Astrocyte (in vitro differentiated cells and primary cell): ENCODE results near the gene TMCC1. TPM values are rescaled to one million over a fixed set of nuclear protein-coding genes. Genes with fewer than 3 reads are reported as not detected.

Experiments used
- DNase-seq: peaks from one replicate; pipeline ENCODE4 v3.0.0-alpha.2; 2010; ENCODE audit warnings: low read depth
- FAIRE-seq: peaks from 2 replicates; lab custom pipeline; 2011; peaks lifted over from hg19 to GRCh38; lab: Jason Lieb, UNC
- H2AFZ ChIP-seq: 2 replicates; pipeline ENCODE4 v1.6.0; 2012; ENCODE audit warnings: low read depth, low read length, inconsistent platforms
- H3K27ac ChIP-seq: 2 replicates; pipeline ENCODE4 v1.5.1; 2011; ENCODE audit warnings: low read depth, low read length, inconsistent platforms
- H3K27me3 ChIP-seq: 2 replicates; pipeline ENCODE4 v1.6.0; 2011; ENCODE audit warnings: low read length, inconsistent platforms; ENCODE audit not compliant: insufficient read depth
- H3K36me3 ChIP-seq: 2 replicates; pipeline ENCODE4 v1.5.1; 2011; ENCODE audit warnings: low read length, inconsistent platforms; ENCODE audit not compliant: insufficient read depth
- H3K4me1 ChIP-seq: 2 replicates; pipeline ENCODE4 v1.5.1; 2011; ENCODE audit warnings: low read length, inconsistent platforms; ENCODE audit not compliant: insufficient read depth
- H3K4me2 ChIP-seq: 2 replicates; pipeline ENCODE4 v1.6.0; 2012; ENCODE audit warnings: low read length, inconsistent platforms
- H3K4me3 ChIP-seq: 2 replicates; pipeline ENCODE4 v1.5.1; 2011; ENCODE audit warnings: low read depth, mild to moderate bottlenecking, low read length, inconsistent platforms; ENCODE audit not compliant: insufficient read depth
- H3K79me2 ChIP-seq: 2 replicates; pipeline ENCODE4 v1.6.0; 2012; ENCODE audit warnings: mild to moderate bottlenecking, low read length, inconsistent platforms; ENCODE audit not compliant: insufficient read depth
- H3K9ac ChIP-seq: 2 replicates; pipeline ENCODE4 v1.6.0; 2012; ENCODE audit warnings: mild to moderate bottlenecking, low read length, inconsistent platforms
- H3K9me3 ChIP-seq: 2 replicates; pipeline ENCODE4 v1.5.1; 2012; ENCODE audit warnings: low read depth, mild to moderate bottlenecking, low read length, inconsistent platforms; ENCODE audit not compliant: insufficient read depth
- H4K20me1 ChIP-seq: 2 replicates; pipeline ENCODE4 v1.6.0; 2012; ENCODE audit warnings: low read length, inconsistent platforms; ENCODE audit not compliant: insufficient read depth
- H3K27ac Mint-ChIP-seq: one replicate; pipeline ENCODE4 v1.8.0; 2021; ENCODE audit warnings: mild to moderate bottlenecking, mixed read lengths; ENCODE audit not compliant: unreplicated experiment
- H3K27me3 Mint-ChIP-seq: one replicate; pipeline ENCODE4 v1.8.0; 2021; ENCODE audit warnings: low read depth, mixed read lengths; ENCODE audit not compliant: unreplicated experiment
- H3K36me3 Mint-ChIP-seq: one replicate; pipeline ENCODE4 v1.8.0; 2021; ENCODE audit warnings: low read depth, mixed read lengths; ENCODE audit not compliant: unreplicated experiment
- H3K4me1 Mint-ChIP-seq: one replicate; pipeline ENCODE4 v1.8.0; 2021; ENCODE audit warnings: low read depth, mixed read lengths; ENCODE audit not compliant: unreplicated experiment
- H3K4me3 Mint-ChIP-seq: one replicate; pipeline ENCODE4 v1.8.0; 2021; ENCODE audit warnings: mild to moderate bottlenecking, moderate library complexity, mixed read lengths; ENCODE audit not compliant: unreplicated experiment
- H3K9me3 Mint-ChIP-seq: one replicate; pipeline ENCODE4 v1.8.0; 2021; ENCODE audit warnings: mild to moderate bottlenecking, mixed read lengths; ENCODE audit not compliant: unreplicated experiment
- EZH2 ChIP-seq: IDR thresholded peaks from 2 replicates; pipeline ENCODE4 v1.6.1; 2012; ENCODE audit warnings: mild to moderate bottlenecking, low read length, inconsistent platforms; ENCODE audit not compliant: insufficient read depth
- total RNA-seq: library from RNA; stranded (reverse); gene quantifications from 2 replicates; pipeline ENCODE4 v1.2.1, GENCODE V29; 2021
- TF ChIP-seq, protein P1 (sequence below): IDR thresholded peaks from 2 replicates; pipeline ENCODE4 v1.5.1; 2011; ENCODE audit warnings: low read depth, mild to moderate bottlenecking, inconsistent platforms, low read length, moderate library complexity; ENCODE audit not compliant: insufficient read depth

The TMCC1 gene
- total RNA-seq, 1 donor from 2014 or later, result 37.9 TPM

DNA sequence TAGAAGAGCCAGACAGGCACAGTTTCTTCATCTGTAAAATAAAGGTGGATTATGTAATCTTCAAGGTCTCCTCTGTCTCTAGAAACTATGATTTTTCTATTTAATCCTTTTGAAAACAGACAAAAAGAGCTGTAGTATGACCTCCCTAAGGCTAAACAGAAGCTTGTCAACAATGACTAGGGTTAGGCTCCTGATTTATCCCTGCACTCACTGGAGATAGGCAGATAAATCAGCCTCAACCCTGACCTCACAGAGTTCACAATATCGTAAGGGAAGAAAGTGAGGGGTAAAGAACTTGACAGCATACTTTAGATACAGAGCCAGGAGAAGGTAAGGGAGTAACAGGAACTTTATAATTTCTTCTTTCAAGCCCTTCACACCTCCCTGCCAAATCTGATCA lies 124.8 kb downstream of the TMCC1 start:
- H4K20me1 ChIP-seq, result peaks cover 6% of the 10 kb centered on the region
- no peak overlapping the region for H3K4me2 ChIP-seq
- Mint-ChIP-seq H3K27ac (no peak overlapping the region), H3K27me3 (no peaks in the 10 kb centered on the region), H3K9me3 (no peaks in the 10 kb centered on the region), H3K36me3 (no peaks in the 10 kb centered on the region), H3K4me3 (no peak overlapping the region), H3K4me1 (no peaks in the 10 kb centered on the region)
- no peak overlapping the region for H3K4me3 ChIP-seq
- TF ChIP-seq EZH2, result no peak
- TF ChIP-seq, protein P1, sequence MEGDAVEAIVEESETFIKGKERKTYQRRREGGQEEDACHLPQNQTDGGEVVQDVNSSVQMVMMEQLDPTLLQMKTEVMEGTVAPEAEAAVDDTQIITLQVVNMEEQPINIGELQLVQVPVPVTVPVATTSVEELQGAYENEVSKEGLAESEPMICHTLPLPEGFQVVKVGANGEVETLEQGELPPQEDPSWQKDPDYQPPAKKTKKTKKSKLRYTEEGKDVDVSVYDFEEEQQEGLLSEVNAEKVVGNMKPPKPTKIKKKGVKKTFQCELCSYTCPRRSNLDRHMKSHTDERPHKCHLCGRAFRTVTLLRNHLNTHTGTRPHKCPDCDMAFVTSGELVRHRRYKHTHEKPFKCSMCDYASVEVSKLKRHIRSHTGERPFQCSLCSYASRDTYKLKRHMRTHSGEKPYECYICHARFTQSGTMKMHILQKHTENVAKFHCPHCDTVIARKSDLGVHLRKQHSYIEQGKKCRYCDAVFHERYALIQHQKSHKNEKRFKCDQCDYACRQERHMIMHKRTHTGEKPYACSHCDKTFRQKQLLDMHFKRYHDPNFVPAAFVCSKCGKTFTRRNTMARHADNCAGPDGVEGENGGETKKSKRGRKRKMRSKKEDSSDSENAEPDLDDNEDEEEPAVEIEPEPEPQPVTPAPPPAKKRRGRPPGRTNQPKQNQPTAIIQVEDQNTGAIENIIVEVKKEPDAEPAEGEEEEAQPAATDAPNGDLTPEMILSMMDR, result no peak
- H2AFZ ChIP-seq, result no peak overlapping the region
- H3K4me1 ChIP-seq, result no peaks in the 10 kb centered on the region
- no peaks in the 10 kb centered on the region for H3K36me3 ChIP-seq
- DNase-seq (no peak), FAIRE-seq (no peak)
- peaks cover 8% of the 10 kb centered on the region for H3K79me2 ChIP-seq
- no peaks in the 10 kb centered on the region for H3K27me3 ChIP-seq
- no peak overlapping the region for H3K27ac ChIP-seq
- H3K9me3 ChIP-seq, result no peaks in the 10 kb centered on the region
- no peak overlapping the region for H3K9ac ChIP-seq

DNA sequence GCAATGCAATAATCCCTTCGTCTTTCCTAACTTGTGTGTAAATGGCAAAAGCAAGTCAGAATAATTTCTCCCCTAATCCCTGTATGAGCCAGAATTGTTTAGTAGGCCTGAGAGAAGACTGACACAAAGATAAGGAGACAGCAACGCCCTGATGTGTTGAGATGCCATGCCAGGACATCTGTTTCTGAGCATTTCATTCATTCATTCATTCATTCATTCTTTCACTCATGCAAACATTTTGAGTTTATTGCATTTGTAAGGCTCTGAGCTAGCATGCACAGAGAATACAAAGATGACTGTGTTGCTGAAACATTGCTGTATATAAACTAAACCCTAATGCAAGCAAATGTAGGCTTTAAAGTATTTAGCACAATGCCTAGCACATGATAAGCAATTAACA lies 127.4 kb downstream of the TMCC1 start:
- H3K27ac Mint-ChIP-seq, result no peak overlapping the region
- no peak overlapping the region for H3K4me2 ChIP-seq
- H3K4me1 Mint-ChIP-seq, result no peaks in the 10 kb centered on the region
- no peaks in the 10 kb centered on the region for H3K9me3 Mint-ChIP-seq
- FAIRE-seq (no peak), DNase-seq (no peak)
- no peaks in the 10 kb centered on the region for H3K9me3 ChIP-seq
- H3K4me3 Mint-ChIP-seq, result no peak overlapping the region
- peaks cover 6% of the 10 kb centered on the region for H4K20me1 ChIP-seq
- no peaks in the 10 kb centered on the region for H3K27me3 ChIP-seq
- no peak overlapping the region for H3K9ac ChIP-seq
- no peak overlapping the region for H2AFZ ChIP-seq
- no peak overlapping the region for H3K4me3 ChIP-seq
- no peak for TF ChIP-seq EZH2
- TF ChIP-seq, protein P1, result no peak
- no peaks in the 10 kb centered on the region for H3K4me1 ChIP-seq
- no peaks in the 10 kb centered on the region for H3K36me3 ChIP-seq
- no peaks in the 10 kb centered on the region for H3K36me3 Mint-ChIP-seq
- H3K79me2 ChIP-seq, result no peaks in the 10 kb centered on the region
- H3K27me3 Mint-ChIP-seq, result no peaks in the 10 kb centered on the region
- H3K27ac ChIP-seq, result no peak overlapping the region

DNA sequence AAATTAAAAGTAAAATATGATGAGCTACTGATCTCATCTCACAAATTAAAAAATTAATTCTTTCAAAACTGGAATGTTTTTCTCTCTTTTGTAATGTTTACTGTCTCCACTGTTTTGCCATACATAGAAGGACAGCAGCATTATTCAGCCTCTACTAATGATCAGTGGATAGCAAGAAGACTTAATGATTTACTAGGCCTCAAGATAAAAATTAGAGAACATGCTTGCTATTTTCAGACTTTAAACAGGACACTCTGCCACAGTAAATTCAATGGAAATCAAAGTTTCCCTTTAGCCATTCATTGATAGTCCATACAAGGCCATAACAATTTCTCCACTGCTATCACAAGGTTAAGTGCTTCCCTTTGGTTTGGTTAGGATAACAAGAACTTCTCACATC lies 129.4 kb downstream of the TMCC1 start:
- Mint-ChIP-seq H3K27ac (no peak overlapping the region), H3K9me3 (no peaks in the 10 kb centered on the region), H3K36me3 (no peaks in the 10 kb centered on the region), H3K4me1 (no peaks in the 10 kb centered on the region), H3K27me3 (no peaks in the 10 kb centered on the region), H3K4me3 (no peak overlapping the region)
- no peak overlapping the region for H3K9ac ChIP-seq
- FAIRE-seq (no peak), DNase-seq (no peak)
- no peaks in the 10 kb centered on the region for H3K4me1 ChIP-seq
- H4K20me1 ChIP-seq, result peaks cover 6% of the 10 kb centered on the region
- no peaks in the 10 kb centered on the region for H3K36me3 ChIP-seq
- H3K79me2 ChIP-seq, result no peaks in the 10 kb centered on the region
- no peaks in the 10 kb centered on the region for H3K9me3 ChIP-seq
- no peak overlapping the region for H2AFZ ChIP-seq
- no peak overlapping the region for H3K27ac ChIP-seq
- H3K4me3 ChIP-seq, result no peak overlapping the region
- no peak overlapping the region for H3K4me2 ChIP-seq
- TF ChIP-seq EZH2, result no peak
- TF ChIP-seq, protein P1, result no peak
- H3K27me3 ChIP-seq, result no peaks in the 10 kb centered on the region
